HG03064 (cell line): ENCODE results near the gene R3HDM2.
"Not testable (repeated sequence)": the region's sequence is repeated elsewhere in the genome, so short reads cannot be mapped to it uniquely, and the experiment has no call there.

Experiments
- ATAC-seq: cut with Tn5 transposase; IDR thresholded peaks from one replicate; pipeline ENCODE4 v1.9.1; 2021; ENCODE audit warnings: low read depth; ENCODE audit not compliant: unreplicated experiment

The R3HDM2 gene

DNA sequence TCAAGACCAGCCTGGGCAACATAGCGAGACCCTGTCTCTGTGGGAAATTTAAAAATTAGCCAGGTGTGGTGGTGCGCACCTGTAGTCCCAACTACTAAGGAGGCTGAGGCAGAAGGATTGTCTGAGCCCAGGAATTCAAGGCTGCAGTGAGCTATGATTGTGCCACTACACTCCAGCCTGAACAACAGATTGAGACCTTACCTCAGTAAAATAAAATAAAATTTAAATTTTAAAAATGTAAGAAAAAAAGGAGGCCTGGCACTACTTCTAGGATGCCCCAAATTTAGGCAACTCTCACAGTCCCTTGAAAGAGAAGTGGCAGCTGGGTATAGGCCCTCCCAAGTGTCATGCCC is 23.3 kb upstream of the R3HDM2 start:
- no peak for ATAC-seq

DNA sequence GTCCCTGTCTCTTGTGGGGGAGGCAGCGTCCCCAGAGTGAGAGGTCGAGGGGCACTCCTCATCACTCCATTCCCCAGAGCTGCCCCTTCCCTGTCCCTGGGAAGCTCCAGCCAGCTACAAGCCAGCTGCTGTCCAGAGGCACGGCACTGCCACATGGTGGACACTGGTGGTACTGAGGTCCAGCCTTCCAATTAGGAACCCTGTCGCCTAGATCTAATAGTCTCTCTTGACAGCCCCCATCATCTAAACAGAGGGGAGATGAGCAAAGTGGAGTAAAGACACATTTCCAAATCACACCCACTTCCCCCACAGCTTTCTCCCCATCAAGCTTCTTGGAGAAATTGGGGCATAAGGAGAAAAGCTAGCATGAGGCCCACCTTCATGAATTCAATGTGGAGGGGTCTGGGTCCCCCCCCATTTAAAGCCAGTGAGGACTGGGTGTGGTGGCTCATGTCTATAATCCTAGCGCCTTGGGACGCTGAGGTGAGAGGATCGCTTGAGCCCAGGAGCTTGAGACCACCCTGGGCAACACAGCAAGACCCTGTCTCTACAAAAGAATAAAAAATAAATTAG is 22.2 kb upstream of the R3HDM2 start:
- ATAC-seq = no peak

DNA sequence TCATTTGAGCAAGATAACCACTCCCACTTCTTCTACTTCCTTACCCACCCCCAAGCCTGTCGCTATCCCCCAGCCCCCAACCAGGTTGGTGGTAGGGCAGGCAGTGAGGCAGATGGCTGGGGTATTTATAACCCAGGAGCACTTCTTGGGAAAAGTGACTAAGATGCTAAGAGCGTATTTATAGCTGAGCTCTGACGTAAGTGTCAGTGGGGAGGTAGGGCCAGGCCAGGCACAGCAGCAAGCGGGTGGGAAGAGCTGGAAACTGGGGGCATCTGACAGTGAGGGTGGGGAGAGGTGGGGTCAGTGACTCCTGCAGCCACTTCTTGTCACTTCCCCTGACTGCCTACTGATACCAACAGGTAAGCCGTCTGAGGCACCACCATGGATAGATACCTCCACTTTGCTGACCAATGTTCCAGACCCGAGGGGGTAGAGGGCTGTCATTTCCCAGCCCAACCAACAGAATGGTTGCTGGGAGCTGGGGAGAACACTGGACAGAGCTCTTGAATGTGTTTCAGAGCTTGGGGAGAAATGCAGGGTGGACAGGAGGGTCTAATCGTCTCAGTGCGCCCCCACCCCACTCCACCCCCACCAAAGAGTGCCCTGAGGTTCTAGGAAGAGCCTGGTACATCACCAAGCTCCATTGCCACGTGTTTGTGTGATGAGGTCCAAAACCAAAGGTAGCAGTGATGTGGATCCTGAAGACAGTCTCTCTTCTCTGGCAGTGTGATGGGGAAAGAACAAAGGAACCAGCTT is 21.5 kb upstream of the R3HDM2 start:
- ATAC-seq = no peak

DNA sequence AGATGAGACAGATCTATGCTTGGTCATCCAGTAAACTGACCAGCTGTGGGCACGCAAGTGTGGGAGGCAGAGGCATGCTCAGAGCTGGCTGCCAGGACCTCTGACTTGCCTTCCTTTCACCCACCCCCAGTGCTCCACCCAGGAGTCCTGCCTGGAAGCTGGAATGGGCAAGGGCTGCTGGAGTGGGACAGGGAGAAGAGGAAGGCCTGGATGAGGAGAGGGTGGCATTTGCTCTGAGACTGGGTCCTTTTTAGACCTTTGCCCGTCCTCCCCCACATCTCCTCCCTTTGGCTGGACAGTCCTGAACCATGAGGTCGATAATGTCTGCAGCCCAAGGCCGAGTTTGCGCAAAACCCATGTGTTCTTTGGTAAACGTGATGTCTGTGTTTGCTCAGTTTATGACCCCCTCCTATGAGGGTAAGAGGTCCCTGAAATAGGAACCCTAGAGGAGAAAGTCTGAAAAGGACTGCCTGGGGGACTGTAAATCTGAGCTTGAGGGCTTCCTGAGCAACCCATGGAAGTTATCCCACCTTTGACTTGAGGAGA is 20.5 kb upstream of the R3HDM2 start:
- ATAC-seq = no peak

DNA sequence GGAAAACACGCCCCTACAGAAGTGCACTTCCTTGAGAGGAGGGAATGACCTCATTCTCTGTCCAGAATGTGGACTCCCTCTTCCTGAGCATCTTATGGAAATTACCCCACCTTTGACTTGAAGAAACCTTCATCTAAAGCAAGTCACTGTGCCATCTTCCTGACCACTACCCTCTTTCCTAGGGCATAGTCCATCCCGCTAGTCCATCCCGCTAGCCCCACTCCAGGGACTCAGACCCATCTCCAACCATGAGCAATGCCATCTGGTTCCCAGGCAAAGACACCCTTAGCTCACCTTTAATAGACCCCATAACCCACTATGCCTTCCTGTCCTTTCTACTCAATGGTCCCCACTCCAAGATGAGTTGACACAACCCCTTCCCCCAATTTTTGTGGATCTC is 19.2 kb upstream of the R3HDM2 start:
- ATAC-seq = no peak

DNA sequence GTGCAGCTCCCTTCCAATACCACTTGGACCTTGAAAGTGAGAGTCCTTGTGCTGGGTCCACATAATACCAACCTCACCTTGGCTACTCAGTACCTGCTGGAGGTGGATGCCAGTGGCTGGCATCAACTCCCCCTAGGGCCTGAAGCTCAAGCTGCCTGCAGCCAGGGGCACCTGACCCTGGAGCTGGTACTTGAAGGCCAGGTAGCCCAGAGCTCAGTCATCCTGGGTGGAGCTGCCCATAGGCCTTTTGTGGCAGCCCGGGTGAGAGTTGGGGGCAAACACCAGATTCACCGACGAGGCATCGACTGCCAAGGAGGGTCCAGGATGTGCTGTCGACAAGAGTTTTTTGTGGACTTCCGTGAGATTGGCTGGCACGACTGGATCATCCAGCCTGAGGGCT is 18.5 kb upstream of the R3HDM2 start:
- no peak for ATAC-seq

DNA sequence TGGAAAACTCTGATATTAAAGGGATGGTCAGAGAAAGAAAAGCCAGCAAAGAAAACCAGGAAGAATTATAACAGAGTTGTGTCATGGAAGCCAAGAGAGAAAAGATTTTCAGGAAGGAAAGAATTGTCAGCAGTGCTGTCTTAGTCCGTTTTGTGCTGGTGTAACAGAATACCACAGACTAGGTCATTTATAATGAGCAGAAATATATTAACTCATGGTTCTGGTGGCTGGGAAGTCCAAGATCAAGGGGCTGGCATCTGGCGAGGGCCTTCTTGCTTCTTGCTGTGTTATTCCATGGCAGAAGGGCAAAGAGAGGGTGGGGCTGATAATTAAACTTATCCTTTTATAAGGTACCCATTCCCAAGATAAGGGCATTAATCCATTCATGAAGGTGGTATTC is 17.8 kb upstream of the R3HDM2 start:
- no peak for ATAC-seq

DNA sequence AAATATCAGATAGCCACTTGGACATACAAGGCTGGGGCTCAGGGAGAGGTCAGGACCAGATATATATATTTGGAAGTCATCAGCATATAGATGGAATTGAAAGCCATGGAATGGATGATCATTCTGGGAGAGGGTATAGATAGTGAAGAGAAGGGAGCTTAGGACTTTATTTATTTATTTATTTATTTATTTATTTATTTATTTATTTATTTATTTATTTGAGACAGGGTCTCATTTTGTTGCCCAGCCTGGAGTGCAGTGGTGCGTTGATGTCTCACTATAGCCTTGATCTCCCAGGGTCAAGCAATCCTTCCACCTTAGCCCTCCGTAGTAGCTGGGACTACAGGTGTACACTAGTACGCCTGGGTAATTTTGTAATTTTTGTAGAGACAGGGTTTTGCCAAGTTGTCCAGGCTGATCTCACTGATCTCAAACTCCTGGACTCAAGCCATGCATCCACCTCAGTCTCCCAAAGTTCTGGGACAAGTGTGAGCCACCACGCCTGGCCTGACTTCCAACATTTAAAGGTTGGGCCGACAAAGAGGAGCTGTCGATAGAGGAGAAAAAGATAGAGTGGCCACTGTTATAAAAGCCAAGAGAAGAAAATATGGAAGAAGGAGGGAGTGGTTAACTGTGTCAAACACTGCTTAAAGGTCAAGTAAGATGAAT is 15.6 kb upstream of the R3HDM2 start:
- no peak for ATAC-seq

DNA sequence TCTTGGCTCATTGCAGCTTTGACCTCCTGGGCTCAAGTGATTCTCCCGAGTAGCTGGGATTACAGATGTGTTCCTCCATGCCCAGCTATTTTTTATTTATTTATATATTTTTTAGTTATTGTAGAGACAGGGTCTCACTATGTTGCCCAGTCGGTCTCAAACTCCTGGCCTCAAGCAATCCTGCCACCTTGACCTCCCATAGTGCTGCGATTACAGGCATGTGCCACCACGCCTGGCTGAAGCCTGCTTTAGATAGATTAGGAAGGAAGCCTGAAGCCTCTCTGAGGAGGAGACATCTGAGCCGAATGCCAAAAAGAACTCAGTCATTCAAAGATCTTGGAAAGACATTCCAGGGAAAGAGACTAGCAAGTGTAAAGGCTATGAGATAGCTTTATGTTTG is 13.9 kb upstream of the R3HDM2 start:
- no peak for ATAC-seq

DNA sequence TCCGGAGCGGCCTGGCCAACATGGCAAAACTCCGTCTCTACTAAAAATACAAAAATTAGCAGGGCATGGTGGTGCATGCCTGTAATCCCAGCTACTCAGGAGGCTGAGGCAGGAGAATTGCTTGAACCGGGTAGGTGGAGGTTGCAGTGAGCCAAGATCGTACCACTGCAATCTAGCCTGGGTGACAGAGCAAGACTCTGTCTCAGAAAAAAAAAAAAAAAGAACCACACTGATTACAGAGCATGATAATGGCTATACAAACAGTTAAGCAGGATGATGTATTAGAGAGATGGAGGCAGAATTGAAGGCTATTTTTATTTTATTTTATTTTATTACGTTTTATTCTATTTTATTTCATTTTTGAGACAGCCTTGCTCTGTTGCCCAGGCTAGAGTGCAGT is 13.5 kb upstream of the R3HDM2 start:
- ATAC-seq = not testable (repeated sequence)

DNA sequence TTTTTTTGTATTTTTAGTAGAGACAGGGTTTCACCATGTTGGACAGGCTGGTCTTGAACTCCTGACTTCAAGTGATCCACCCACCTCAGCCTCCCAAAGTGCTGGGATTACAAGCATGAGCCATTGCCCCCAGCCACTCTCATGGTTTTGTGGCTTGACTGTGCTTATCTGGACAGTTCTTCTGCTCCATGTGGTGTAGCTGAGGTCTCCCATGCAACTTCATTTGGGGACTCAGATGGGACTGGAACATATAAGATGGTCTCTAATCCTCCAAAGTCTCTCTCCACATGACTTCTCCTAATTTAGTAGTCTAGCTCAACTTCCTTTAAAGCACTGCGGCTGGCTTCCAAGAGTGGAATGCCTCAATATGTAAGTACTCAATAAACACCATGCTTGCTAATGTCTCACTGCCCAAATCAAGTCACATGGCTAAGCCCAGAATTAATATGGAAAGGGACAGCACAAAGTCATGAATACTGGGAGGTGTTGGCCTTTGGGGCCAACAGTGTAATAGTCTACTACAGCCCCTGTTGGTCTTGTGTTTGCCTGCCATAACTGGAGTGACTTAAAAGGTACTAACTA is 11.1 kb upstream of the R3HDM2 start:
- ATAC-seq = no peak

DNA sequence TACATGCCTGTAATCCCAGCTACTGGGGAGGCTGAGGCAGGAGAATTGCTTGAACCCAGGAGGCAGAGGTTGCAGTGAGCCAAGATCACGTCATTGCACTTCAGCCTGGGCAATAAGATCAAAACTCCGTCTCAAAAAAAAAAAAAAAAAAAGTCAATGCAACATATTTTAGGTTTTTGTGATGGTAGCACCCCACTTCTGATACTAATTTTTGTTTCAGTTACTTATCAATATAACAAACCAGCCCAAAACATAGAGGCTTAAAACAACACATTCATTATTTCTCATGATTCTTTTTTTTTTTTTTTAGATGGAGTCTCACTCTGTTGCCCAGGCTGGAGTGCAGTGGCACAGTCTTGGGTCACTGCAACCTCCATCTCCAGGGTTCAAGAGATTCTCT is 10.6 kb upstream of the R3HDM2 start:
- ATAC-seq = not testable (repeated sequence)

DNA sequence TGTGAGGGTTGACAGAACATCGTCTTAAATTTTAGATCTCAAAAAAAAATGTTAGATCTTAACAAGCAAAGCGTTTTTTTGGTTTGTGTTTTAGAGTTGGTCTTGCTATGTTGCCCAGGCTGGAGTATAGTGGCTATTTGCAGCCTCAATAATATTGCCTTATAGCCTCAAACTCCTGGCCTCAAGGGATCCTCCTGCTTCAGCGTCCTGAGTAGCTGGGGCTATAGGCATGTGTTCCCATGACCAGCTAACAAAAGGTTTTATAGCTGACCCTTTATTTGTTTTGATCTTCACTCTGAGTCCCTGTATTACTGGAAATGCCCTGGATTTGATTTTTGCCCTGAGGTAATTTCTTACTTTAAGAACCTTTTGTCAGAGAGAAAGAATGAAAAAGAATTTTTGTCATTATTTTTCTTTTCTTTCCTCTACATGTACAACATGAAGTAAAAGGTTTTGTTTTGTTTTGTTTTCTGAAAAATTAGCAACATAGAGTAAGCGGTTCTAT is 9.0 kb upstream of the R3HDM2 start:
- no peak for ATAC-seq

DNA sequence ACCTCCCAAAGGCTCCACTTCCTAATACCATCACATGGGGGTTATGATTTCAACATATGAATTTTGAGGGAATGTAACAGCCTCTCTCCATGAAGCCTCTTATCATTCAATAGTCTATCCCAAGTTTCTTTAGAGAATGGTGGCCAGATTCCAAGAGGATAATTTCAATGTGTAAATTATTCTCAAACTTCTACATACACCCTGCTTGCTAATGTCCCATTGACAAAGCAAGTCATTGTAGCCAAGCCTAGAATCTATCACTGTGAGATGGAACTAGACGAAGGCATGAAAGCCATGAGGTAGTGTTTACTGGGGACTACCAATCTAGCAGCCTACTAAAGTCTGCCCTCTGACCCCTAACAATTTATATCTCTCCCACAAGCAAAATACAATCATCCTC is 7.6 kb upstream of the R3HDM2 start:
- no peak for ATAC-seq

DNA sequence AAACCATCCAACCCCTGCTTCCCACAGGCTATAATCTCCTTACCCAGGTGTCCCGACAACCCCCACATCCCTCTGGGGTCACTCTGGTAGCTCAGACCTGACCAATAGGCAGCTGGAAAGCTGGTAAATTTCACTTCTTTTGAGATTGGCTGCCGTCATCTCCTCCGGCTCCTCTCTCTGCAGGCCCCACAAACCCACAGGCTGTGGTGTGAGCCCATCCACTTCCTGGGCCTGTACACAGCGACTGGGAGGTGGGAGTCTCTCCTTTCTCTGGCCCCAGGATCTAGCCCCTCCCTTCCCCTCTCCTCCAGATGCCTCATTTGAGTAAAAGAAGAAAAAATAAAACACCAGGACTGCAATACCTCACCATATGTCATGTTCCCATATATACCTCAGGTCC is 4.5 kb upstream of the R3HDM2 start:
- no peak for ATAC-seq

DNA sequence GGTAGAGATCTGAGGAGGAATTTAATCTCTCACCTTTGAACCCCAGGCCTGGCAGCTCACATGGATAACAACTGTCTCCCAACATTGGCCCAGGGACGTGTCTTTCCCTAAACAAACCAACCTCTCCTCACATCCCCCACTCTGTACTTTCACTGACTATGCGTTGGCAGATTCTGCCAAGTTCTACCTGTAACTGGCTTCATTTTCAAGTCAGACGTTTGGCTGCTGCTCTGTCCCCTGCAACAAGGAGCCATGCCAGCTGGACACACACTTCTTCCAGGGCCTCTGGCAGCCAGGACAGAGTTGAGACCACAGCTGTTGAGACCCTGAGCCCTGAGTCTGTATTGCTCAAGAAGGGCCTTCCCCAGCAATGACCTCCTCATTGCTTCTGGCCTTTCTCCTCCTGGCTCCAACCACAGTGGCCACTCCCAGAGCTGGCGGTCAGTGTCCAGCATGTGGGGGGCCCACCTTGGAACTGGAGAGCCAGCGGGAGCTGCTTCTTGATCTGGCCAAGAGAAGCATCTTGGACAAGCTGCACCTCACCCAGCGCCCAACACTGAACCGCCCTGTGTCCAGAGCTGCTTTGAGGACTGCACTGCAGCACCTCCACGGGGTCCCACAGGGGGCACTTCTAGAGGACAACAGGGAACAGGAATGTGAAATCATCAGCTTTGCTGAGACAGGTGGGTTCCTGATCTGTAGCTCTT is 3.8 kb upstream of the R3HDM2 start, which contains the start of gene INHBC:
INHBC (plus strand) TSS at position 268 of the 707 bp plus-strand sequence; CDS start at position 371, 103 bp downstream.
- ATAC-seq = no peak

DNA sequence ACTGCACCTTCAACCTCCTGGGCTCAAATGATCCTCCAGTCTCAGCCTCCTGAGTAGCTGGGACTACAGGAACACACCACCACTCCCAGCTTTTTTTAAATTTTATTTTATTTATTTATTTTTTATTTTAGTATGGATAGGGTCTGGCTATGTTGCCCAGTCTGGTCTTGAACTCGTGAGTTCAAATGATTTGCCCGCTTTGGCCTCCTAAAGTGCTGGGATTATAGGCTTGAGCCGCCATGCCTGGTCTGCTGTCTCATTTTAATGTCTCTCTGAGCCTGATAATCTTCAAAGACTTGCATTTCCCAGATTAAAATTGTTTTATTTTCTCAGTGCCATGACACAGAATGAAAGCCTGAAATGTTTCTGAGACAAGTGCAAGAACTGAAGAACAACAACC is 2.5 kb upstream of the R3HDM2 start:
- no peak for ATAC-seq

DNA sequence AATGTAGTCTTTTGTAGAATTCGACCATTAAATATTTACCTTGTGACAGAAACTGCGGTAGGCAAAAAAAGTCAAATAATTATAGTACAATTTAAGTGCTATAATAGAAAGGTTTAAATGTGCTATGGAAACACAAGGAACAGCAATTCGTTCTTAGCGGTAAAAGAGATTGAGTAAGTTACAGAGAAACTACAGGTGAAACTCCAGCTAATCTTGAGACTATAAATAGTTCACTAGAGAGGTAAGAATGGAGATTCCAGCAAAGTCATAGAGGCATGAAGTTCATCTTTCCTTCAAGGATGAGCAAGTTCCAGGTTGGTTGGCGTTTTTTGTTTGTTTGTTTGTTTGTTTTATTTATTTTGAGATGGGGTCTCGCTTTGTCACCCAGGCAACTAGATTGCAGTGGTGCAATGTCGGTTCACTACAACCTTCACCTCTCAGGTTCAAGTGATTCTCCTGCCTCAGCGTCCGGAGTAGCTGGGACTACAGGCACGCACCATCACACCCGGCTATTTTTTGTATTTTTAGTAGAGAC is 878 bp upstream of the R3HDM2 start:
- no peak for ATAC-seq

DNA sequence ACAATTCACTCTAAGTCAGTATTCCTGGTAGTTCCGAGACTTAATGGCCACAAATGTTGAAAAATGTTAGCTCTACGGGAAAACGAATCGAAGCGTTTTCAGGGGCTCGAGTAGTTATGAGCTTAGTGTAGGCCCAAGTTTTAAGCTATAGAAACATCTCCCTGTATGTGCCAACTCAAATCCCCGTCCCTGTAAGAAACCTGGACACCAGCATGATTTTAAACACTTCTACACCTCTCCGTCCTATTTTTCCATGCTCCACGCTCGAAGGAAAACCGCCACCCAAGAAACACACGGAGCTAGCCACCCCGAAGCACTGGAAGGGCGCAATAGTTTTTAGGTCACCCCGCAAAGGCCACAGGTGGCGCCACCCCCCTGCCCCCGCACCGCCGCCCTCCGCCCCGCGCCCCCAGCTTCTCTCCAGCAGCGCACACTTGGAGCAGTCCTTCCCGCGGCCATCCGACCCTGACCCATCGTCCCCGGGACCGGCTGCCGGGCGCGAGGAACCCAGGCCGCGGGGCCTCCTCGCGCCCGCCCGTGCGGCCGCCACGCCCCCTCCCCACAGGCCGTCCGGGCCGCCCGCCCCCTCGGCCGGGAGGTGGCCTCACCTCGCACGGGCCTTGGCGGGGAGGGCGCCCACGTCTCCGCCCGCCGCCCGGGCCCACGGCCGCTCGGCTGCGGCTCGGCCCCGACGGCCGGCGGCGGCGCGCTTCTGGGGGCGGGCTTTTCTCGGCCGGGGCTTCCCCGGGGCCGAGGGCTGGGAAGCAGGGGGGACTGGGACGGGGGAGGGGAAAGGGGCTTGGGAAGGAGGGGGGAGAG is 522 bp downstream of the R3HDM2 start:
- ATAC-seq = peak; percentile 50
